Activated CD8-positive, alpha-beta memory T cell treated with anti-CD3 and anti-CD28 coated beads, Interleukin-2, amount 50 U/mL, for 24 hours (primary cell): Measurements from ENCODE around the gene CATSPERZ.
"Not testable (repeated sequence)": the region's sequence is repeated elsewhere in the genome, so short reads cannot be mapped to it uniquely, and the experiment has no call there.

Experiments
- DNase-seq: peaks from one replicate; pipeline ENCODE4 v3.0.0-alpha.2; 2020; ENCODE audit errors: extremely low read depth

Gene CATSPERZ

GRCh38 chr11:64318766-64319761 lies 18.9 kb downstream of the CATSPERZ start:
- no peak for DNase-seq

DNA sequence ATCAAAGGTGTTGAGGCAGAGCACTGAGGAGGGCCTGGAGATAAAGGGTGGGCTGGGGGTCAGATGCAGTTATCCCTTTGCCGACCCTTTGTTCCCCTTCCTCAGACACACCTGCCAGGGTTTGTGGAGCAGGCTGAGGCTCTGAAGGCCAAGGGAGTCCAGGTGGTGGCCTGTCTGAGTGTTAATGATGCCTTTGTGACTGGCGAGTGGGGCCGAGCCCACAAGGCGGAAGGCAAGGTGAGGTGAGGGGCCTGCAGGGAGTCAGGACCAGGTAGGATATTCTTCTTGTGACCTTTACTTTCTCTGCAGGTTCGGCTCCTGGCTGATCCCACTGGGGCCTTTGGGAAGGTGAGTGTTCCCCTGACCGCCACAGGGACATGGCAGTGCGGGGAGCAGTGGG lies 20.4 kb downstream of the CATSPERZ start:
- no peak for DNase-seq

DNA sequence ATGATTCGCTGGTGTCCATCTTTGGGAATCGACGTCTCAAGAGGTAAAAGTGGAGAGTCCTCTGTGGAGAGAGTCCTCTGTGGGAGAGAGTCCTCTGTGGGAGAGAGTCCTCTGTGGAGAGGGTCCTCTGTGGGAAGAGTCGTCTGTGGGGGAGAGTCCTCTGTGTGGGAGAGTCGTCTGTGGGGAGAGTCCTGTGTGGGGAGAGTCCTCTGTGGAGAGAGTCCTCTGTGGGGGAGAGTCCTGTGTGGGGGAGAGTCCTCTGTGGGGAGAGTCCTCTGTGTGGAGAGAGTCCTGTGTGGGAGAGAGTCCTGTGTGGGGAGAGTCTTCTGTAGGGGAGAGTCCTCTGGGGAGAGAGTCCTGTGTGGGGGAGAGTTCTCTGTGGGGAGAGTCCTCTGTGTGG lies 20.9 kb downstream of the CATSPERZ start:
- DNase-seq, result no peak

GRCh38 chr11:64321533-64321932 lies 21.4 kb downstream of the CATSPERZ start:
- DNase-seq, result no peak

DNA sequence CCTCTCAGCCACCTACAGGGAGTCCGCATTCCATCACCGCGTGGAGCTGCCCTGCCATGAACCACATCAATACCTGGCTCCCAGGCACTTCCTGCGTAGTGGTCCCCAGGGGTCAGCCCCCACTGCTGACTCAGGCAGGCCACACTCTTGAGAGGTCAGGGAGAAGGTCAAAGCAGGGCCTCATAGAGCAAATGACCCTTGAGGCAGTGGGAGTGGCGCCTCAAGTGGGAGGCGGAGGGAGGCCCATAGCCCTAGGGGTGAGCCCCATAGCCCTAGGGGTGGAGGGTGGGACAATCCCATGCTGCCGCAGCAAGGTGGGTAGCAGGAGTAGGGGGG lies 22.7 kb downstream of the CATSPERZ start:
- DNase-seq, result no peak

- DNase-seq, result no peak
Observed at GRCh38 chr11:64323373-64323772, 23.2 kb downstream of the CATSPERZ start.

GRCh38 chr11:64323984-64324383 lies 23.8 kb downstream of the CATSPERZ start:
- not testable (repeated sequence) for DNase-seq

GRCh38 chr11:64324692-64325469 lies 24.7 kb downstream of the CATSPERZ start:
- DNase-seq, result no peak

DNA sequence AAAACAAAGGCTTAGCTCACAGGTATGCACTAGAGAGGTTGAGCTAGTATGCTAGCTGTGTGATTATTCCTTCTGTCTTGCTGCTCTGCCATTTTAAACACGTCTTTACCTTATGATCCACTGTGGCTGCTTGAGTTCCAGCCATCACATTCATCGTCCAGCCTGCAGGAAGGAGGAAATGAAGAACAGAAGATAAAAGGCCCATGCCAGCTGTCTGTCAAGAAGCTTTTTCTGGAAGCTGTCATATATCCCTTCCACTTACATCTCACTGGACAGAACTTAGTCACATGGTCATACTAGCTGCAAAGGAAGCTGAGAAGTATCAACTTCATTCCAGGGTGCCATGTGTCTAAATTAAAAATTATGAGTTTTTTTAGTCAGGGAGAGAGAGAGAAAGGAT lies 27.2 kb downstream of the CATSPERZ start:
- DNase-seq, result no peak

DNA sequence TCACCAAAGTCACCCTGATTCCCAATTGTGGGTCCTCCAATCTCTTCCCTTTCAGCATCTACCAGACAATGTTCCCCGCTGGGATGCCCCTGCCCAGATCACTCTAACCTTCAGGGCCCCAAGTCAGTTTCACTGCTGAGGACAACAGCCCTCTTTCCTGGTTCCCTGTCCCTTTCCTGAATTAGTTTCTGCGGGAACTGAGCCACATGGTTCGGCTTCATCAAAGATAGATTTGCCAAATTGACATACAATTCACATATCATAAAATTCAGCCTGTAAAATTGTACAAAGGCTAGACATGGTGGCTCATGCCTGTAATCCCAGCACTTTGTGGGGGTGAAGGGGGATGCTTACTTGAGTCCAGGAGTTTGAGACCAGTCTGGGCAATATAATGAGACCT lies 27.8 kb downstream of the CATSPERZ start:
- DNase-seq, result no peak

DNA sequence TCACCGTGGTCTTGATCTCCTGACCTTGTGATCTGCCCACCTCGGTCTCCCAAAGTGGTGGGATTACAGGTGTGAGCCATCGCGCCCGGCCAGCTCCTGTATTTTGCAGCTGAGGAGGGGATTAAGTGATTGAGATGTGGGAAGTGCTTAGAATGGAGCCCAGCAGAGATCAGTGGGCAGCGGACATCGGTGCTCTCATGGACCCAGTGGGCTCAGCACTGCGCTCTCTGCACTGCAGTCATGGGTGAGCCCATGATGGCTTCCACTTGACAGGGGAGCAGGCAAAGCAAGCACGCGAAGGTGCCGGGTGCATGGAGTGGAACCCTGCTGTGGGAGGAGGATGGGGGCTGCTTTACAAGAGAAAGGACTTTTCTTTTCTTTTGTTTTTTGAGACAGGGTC lies 30.7 kb downstream of the CATSPERZ start:
- DNase-seq, result no peak

- DNase-seq, result no peak
Observed at GRCh38 chr11:64331569-64332371, 31.6 kb downstream of the CATSPERZ start.

- no peak for DNase-seq
Observed at GRCh38 chr11:64333556-64333955, 33.4 kb downstream of the CATSPERZ start.

DNA sequence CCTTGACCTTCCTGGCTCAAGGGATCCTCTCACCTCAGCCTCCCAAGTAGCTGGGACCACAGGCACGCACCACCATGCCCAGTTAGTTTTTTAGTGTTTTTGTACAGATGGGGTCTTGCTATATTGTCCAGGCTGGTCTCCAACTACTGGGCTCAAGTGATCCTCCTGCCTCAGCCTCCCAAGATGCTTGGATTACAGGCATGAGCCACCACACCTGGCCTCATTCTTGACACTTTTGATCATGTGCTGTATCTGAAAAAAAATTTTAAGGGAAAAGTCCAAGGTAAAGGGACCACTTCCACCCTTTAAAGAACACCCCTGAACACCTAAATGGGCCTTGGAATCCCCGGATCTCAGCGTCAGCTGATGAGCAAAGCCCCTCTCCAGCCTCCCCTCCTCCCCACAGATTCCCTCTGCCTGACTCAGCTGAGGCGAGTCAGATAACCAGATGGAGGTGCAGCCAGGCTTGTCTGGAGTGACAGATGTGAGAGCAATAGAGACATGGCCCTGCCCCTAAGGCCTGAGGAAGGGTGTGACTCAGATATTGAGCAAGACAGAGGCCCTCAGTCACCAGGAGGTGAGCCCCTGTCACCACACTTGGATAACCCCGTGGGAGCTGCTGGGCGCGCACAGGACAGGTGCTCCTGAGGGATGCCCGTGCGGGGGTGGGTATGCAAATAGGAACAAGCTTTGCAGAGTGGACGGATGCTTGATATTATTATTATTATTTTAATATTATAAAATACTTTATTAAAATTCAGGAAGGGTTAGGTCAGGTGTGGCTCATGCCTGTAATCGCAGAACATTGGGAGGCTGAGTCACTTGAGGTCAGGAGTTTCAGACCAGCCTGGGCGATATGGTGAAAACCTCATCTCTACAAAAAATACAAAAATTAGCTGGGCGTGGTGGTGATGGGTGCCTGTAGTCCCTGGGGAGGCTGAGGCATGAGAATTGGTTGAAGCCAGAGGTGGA lies 34.9 kb downstream of the CATSPERZ start:
- DNase-seq, result no peak

GRCh38 chr11:64337538-64338249 lies 37.5 kb downstream of the CATSPERZ start:
- no peak for DNase-seq

GRCh38 chr11:64338716-64339115 lies 38.6 kb downstream of the CATSPERZ start:
- DNase-seq, result no peak

- no peak for DNase-seq
Observed at GRCh38 chr11:64339286-64339685, 39.1 kb downstream of the CATSPERZ start.

DNA sequence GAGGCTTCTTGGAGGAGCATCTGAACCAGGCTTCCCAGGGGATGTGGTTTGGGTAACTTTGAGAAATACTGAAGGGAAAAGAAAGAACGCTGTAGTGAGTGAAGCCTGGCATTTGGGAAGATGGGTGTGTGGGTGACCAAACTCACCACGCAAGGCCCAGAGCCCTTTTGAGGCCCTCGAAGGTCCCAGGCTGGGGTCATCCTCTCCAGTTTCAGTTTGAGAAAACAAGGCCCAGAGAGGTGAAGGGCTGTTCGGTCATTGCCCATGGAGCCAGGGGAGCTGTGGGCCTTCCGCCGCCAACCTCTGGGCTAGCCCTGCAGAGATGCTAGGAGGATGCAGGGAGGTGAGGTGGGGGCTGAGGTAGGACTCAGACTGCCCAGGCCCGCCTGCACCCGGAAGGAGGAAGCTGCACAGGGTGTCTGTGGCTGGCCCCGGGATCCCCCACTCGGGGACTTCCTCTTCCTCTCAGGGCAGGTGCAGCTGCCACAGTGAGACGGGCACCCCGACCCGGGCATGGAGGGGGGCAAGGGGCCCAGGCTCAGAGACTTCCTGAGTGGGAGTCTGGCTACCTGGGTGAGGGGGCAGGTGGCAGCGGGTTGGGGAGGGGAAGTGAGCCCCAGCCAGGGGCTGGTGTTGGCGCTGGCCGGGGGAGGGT lies 39.7 kb downstream of the CATSPERZ start, which contains the start of gene CCDC88B:
Gene CCDC88B (plus strand): TSS at position 451 of the 655 bp plus-strand sequence. CDS start 63 bp downstream, at position 514.
- DNase-seq, result peak; percentile 60

DNA sequence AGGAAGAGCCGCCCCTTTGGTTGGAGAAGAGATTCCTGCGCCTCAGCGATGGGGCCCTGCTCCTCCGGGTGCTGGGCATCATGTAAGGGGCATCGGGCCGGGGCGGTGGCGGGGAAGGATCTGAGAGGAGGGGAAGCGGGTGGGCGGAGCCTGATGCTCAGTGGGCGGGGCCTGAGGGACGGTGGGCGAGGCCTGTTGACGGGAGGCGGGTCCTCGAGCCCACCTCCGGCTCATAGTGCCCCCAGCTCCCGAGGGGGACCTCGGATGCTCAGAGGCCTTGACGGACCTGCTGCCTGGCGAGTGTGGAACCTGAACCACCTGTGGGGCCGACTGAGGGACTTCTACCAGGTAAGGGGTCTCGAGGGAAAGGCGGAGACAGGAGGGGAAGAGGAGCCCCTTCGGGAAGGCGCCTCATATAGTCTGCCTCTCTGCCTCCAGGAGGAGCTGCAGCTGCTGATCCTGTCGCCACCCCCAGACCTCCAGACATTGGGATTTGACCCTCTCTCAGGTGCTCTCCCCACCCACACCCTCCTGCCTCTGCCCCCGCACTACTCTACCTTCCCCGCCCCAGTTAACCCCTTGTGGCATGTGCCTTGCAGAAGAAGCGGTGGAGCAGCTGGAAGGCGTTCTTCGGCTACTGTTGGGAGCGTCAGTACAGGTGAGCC lies 40.6 kb downstream of the CATSPERZ start:
- DNase-seq, result no peak
